Measurements from ENCODE around the gene PRDM9.

The PRDM9 gene

DNA sequence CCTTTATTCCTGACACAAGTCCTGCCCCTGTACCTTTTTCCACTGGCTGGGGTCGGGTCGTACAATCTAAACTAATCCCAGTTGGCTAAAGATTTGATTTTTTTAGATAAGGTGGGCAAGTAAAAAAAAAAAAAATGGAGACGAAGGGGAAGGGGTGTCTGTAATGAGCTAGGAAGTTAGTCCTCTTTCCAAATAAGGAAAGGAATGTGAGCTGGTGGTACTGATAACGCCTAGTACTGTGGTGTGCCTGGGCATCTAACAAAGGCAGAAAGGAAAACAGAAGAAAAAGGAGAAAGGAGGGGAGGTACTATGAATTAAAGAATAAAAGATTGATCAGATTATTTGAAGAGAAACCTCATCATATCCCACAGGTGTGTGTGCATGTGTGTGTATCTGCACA, 21.3 kb downstream of the PRDM9 start:
- DNase-seq: no peak

DNA sequence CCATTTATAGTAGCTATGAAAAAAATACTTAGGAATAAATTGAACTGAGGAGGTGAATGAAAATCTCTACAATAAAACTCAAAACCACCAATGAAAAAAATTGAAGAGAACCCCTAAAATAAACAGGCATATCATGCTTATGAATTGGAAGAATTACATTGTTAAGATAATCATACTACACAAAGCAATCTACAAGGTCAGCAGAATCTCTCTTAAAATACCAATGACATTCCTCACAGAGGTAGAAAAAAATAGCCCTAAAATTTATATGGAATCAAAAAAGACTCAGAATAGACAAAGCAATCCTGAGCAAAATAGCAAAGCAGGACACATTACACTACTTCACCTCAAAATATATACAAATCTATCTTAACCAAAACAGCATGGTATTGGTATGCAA, 23.2 kb downstream of the PRDM9 start:
- no peak for DNase-seq

DNA sequence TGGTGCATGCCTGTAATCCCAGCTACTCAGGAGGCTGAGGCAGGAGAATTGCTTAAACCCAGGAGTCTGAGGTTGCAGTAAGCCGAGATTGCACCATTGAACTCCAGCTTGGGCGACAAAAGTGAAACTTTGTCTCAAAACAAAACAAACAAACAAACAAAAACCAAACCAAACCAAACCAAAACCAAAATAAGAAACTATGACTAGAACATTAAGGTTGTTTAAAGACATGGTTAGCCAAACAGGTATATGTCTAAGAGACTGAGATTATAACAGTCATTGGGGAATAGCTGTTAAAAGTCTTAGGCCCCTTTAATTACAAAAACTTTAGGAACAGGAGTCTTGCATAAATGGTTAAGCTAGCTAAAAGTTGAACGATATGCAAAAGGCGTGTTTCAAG, 63.6 kb downstream of the PRDM9 start:
- no peak for DNase-seq

Data from NCI-H510A treated with DMSO at 0.1 percent for 48 hours (cell line).